COLO668 (cell line): ENCODE data around the gene CES4A.
"Not testable (repeated sequence)": the region's sequence is repeated elsewhere in the genome, so short reads cannot be mapped to it uniquely, and the experiment has no call there.

Experiments used
- DNase-seq: peaks from one replicate; lab custom pipeline; 2025; ENCODE audit not compliant: unreplicated experiment; lab: John Stamatoyannopoulos, UW

The CES4A gene

GRCh38 chr16:66983033-66983432, 5.4 kb upstream of the CES4A start:
- no peak for DNase-seq

GRCh38 chr16:66984892-66985311, 3.5 kb upstream of the CES4A start:
- no peak for DNase-seq

- DNase-seq, result no peak
These were observed 1.8 kb upstream of the CES4A start for GRCh38 chr16:66986559-66986958.

GRCh38 chr16:66991545-66992077, 3.2 kb downstream of the CES4A start:
- DNase-seq, result no peak

- DNase-seq, result not testable (repeated sequence)
These were observed 5.2 kb downstream of the CES4A start for GRCh38 chr16:66993558-66993957.

GRCh38 chr16:66996324-66996982, 8.1 kb downstream of the CES4A start:
- DNase-seq, result no peak

GRCh38 chr16:66996983-66997358, 8.6 kb downstream of the CES4A start:
- DNase-seq, result no peak

GRCh38 chr16:67000384-67001351, 12.3 kb downstream of the CES4A start:
- peak; percentile 84 for DNase-seq

- no peak for DNase-seq
These were observed 13.3 kb downstream of the CES4A start for GRCh38 chr16:67001726-67002125.

- no peak for DNase-seq
These were observed 18.7 kb downstream of the CES4A start for GRCh38 chr16:67006930-67007658.

GRCh38 chr16:67009158-67009557, 20.8 kb downstream of the CES4A start:
- no peak for DNase-seq

- no peak for DNase-seq
These were observed 22.9 kb downstream of the CES4A start for GRCh38 chr16:67011274-67011673.

GRCh38 chr16:67013233-67013822, 24.9 kb downstream of the CES4A start:
- DNase-seq, result peak; percentile 17

- DNase-seq, result peak; percentile 67
These were observed 25.6 kb downstream of the CES4A start for GRCh38 chr16:67013823-67014633.

GRCh38 chr16:67014634-67015312, 26.4 kb downstream of the CES4A start:
- no peak for DNase-seq

- DNase-seq, result no peak
These were observed 26.9 kb downstream of the CES4A start for GRCh38 chr16:67015313-67015731.

GRCh38 chr16:67016143-67016542, 27.8 kb downstream of the CES4A start:
- DNase-seq, result no peak

- no peak for DNase-seq
These were observed 28.5 kb downstream of the CES4A start for GRCh38 chr16:67016681-67017420.

- no peak for DNase-seq
These were observed 29.0 kb downstream of the CES4A start for GRCh38 chr16:67017421-67017750.
